Measurements from ENCODE around the gene HRH2.
A peak's percentile ranks its signal among the peaks of the same experiment; 100 is the strongest.

Gene HRH2

DNA sequence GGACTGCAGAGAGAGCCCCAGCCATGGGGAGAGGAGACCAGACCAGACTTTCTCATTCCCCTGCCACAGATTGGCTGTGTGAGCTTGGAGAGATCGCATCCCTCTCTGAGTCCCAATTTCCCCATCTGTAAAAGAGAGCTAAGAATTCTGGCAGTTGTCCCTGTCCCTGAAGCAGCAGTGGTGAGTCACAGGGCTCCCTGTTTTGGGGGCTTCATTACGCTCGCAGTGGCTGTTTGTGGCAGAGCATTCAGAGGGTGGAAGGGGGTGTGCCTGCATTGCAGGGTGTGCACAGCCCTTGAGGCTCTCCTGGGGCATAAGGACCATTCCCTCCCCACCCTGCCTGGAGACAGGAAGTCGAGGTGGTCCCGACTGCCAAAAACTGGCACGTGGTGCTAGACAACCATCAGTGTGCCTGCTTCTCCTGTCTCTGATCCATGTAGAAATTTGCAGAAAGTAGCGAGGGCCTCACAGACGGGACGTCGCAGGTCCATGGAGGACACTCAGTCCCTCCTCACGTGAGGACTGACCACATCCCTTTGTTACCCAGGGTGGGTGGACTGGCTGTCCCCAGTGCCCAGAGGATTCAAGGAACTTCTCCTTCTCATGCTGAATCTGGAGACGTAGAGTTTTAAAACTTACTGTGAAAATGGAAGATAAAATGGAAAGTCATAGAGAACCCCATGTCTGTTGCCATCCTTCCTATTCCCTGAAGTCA is 35.3 kb downstream of the HRH2 start:
- Histone ChIP-seq H3K4me3 (replicated peaks; ENCODE audit: insufficient read depth, low read length) (no peak overlapping the region), H3K27ac (replicated peaks) (peak overlapping the region; percentile 88), H3K27me3 (ENCODE audit: insufficient read depth, poor library complexity, severe bottlenecking) (no peaks in the 10 kb centered on the region)
- DNase-seq (ENCODE audit: low read depth in 1 of 2, low spot score in 1 of 2): no peak
- TF ChIP-seq POLR2AphosphoS5 (IDR thresholded peaks at IDR 0.05; ENCODE audit: low read depth) (no peak), GABPA (IDR thresholded peaks at IDR 0.05; ENCODE audit: low read depth) (no peak), REST (IDR thresholded peaks at IDR 0.05; ENCODE audit: insufficient replicate concordance, low read depth) (no peak), SPI1 (IDR thresholded peaks at IDR 0.05; ENCODE audit: borderline replicate concordance, low read depth) (no peak)
- TF ChIP-seq, protein P1, sequence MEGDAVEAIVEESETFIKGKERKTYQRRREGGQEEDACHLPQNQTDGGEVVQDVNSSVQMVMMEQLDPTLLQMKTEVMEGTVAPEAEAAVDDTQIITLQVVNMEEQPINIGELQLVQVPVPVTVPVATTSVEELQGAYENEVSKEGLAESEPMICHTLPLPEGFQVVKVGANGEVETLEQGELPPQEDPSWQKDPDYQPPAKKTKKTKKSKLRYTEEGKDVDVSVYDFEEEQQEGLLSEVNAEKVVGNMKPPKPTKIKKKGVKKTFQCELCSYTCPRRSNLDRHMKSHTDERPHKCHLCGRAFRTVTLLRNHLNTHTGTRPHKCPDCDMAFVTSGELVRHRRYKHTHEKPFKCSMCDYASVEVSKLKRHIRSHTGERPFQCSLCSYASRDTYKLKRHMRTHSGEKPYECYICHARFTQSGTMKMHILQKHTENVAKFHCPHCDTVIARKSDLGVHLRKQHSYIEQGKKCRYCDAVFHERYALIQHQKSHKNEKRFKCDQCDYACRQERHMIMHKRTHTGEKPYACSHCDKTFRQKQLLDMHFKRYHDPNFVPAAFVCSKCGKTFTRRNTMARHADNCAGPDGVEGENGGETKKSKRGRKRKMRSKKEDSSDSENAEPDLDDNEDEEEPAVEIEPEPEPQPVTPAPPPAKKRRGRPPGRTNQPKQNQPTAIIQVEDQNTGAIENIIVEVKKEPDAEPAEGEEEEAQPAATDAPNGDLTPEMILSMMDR (IDR thresholded peaks at IDR 0.05; ENCODE audit: insufficient read depth, low read length): no peak

DNA sequence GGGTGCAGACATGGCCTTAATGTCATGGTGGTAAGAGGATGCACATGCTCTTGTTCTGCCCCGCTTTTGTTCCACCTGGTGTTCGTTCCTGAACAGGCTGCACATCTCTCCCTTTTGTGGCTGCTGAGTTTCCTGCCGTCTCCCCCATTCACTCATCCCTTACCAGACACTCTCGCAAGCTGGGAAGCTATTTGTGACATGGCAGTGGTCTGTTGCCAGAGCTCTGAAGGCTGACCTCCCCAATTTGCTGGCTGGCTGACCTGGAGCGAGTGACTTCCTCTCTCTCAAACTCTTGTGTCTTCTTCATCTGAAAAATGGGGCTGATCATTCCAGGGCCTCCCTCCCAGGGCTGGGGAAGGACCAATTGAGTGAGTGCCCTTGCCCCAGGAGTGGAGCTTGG is 35.9 kb downstream of the HRH2 start:
- Histone ChIP-seq H3K27me3 (ENCODE audit: insufficient read depth, poor library complexity, severe bottlenecking) (no peaks in the 10 kb centered on the region), H3K27ac (replicated peaks) (peak overlapping the region; percentile 88), H3K4me3 (replicated peaks; ENCODE audit: insufficient read depth, low read length) (no peak overlapping the region)
- peak in 1 of 2 experiments; percentile 53 for DNase-seq (ENCODE audit: low read depth in 1 of 2, low spot score in 1 of 2)
- TF ChIP-seq SPI1 (IDR thresholded peaks at IDR 0.05; ENCODE audit: borderline replicate concordance, low read depth): peak; percentile 87
- TF ChIP-seq REST (IDR thresholded peaks at IDR 0.05; ENCODE audit: insufficient replicate concordance, low read depth): no peak

DNA sequence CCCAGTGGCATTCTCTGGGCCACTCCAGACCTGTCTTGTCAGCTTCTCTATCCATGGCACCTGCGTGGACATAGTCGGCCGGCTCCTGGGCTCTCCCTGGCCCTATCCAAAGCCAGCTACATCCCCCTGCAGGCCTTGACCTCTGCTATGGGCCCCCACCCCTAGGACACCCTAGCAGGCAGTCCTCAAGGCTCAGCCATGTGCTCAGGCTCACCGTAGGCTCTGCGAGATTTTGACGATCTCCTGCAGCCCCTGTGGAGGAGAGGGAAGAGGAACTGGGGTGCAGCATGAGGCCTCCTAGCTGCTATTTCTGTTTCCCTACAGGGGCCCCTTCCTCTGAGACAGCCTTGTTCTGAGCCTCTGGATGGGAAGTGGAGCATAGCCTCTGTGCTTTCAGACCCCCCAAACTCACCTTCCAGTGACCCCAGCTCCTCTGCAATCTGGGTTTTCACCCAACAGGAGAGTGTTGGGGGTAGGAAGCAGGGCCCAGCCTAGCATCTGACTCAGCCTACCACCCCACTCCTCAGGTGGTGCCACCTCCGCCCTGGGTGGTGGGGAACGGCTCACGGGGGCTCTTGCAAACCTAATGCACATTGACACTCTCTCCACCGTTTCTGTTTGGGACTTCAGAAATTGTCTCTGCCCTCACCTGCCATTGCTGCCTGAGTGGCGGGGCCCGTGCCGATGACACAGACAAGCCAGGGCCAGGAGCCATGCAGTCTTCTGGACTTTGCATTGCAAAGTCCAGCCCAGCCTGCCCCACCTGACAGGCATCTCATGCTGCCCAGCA is 36.7 kb downstream of the HRH2 start:
- DNase-seq (ENCODE audit: low read depth in 1 of 2, low spot score in 1 of 2): peak; percentile 85 to 88
- Histone ChIP-seq H3K27me3 (ENCODE audit: insufficient read depth, poor library complexity, severe bottlenecking) (no peaks in the 10 kb centered on the region), H3K27ac (replicated peaks) (peak overlapping the region; percentile 88), H3K4me3 (replicated peaks; ENCODE audit: insufficient read depth, low read length) (no peak overlapping the region)
- peak; percentile 58; the same call in 1 of the 2 replicates for TF ChIP-seq POLR2AphosphoS5 (IDR thresholded peaks at IDR 0.05; ENCODE audit: low read depth)
- TF ChIP-seq SPI1 (IDR thresholded peaks at IDR 0.05; ENCODE audit: borderline replicate concordance, low read depth): peak; percentile 94
- TF ChIP-seq, protein P1 (IDR thresholded peaks at IDR 0.05; ENCODE audit: insufficient read depth, low read length): no peak
- no peak for TF ChIP-seq GABPA (IDR thresholded peaks at IDR 0.05; ENCODE audit: low read depth)
- no peak for TF ChIP-seq REST (IDR thresholded peaks at IDR 0.05; ENCODE audit: insufficient replicate concordance, low read depth)

Data from HL-60 (cell line).